ENCODE measurements around the gene SPR. TPM values are rescaled to one million over a fixed set of nuclear protein-coding genes. Genes with fewer than 3 reads are reported as not detected.
"Not testable (repeated sequence)": the region's sequence is repeated elsewhere in the genome, so short reads cannot be mapped to it uniquely, and the experiment has no call there.

Gene SPR
- total RNA-seq, 2 donors from 2014 or later: 6.6 to 9.3 TPM

DNA sequence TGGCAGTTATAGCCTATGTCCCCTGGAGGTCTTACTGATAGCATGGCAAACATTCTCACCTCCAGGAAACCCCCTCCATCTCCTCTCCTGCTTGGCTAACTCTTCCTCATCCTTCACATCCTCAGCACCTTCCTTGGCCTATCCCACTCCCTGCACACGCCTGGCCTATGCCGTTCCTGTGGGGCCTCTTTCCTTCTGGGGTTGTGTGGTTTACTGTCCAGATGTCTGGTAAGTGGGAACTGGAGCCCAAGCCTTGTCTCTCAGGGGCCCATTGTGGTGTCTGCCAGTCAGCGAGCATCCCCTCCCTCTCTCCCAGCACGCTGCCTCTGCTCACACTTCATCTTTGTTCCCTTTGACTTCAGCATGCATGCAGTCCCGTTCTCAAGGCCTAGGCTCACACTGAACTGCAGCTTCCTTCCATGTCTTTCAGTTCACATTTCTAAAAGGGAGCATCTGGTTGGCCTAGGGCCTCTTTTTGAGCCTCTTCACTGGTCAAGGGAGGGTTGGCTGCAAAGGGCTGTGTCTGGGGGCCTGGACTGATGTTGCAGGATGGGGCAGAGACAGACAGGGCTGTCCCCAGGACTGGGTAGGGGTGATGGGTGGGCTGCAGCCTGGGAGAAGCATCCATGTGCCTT lies 13.1 kb downstream of the SPR start:
- Mint-ChIP-seq H3K9me3 (no peaks in the 10 kb centered on the region), H3K36me3 (no peaks in the 10 kb centered on the region), H3K27ac (no peak overlapping the region)
- ATAC-seq: no peak
- no peak for DNase-seq (ENCODE audit: low spot score in 2 of 2)

DNA sequence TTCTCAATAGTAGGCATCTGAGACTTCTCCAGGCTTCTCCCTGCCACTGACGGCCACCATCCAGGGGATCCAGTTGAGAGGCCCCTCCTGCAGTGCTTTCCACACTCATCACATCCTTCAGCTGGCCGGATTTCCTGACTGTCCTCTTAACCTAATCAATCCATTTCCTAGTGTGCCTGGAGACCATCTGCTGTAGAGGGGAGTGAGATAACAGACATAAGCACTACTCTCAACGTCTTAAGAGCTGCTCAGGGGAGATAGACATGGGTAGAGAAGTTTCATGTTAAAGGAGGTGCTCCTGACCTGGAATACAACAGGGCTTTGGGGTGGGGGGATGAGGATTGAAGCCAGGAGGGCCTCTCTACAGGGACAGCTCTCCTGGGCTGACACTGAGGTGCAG lies 14.2 kb downstream of the SPR start:
- no peak for ATAC-seq
- Mint-ChIP-seq H3K27ac (no peak overlapping the region), H3K9me3 (no peaks in the 10 kb centered on the region), H3K36me3 (no peaks in the 10 kb centered on the region)
- DNase-seq (ENCODE audit: low spot score in 2 of 2): no peak

DNA sequence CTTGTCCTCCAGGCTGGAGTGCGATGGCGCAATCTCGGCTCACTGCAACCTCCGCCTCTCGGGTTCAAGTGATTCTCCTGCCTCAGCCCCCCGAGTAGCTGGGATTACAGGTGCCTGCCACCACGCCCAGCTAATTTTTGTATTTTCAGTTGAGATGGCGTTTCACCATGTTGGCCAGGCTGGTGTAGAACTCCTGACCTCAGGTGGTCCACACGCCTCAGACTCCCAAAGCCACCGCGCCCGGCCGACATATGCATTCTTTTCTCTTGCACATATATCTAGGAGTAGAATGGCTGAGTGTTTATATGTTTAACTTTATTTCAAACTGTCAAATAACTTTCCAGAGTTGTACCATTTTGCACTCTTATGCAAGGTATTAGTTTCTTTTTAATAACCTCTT lies 20.2 kb downstream of the SPR start:
- H3K36me3 Mint-ChIP-seq; H3K27ac Mint-ChIP-seq; H3K9me3 Mint-ChIP-seq; ATAC-seq; DNase-seq (ENCODE audit: low spot score in 2 of 2): not testable (repeated sequence)

- no peak overlapping the region for H3K27ac Mint-ChIP-seq
- DNase-seq (ENCODE audit: low spot score in 2 of 2) (no peak), ATAC-seq (no peak)
- no peaks in the 10 kb centered on the region for H3K9me3 Mint-ChIP-seq
- peaks cover 0 to 6% of the 10 kb centered on the region in 2 donors for H3K36me3 Mint-ChIP-seq
Measured at GRCh38 chr2:72908741-72909140, 21.5 kb downstream of the SPR start.

- ATAC-seq (no peak), DNase-seq (ENCODE audit: low spot score in 2 of 2) (no peak)
- Mint-ChIP-seq H3K27ac (no peak overlapping the region), H3K9me3 (no peaks in the 10 kb centered on the region), H3K36me3 (peaks cover 0 to 6% of the 10 kb centered on the region in 2 donors)
Measured at GRCh38 chr2:72911256-72911655, 24.0 kb downstream of the SPR start.

DNA sequence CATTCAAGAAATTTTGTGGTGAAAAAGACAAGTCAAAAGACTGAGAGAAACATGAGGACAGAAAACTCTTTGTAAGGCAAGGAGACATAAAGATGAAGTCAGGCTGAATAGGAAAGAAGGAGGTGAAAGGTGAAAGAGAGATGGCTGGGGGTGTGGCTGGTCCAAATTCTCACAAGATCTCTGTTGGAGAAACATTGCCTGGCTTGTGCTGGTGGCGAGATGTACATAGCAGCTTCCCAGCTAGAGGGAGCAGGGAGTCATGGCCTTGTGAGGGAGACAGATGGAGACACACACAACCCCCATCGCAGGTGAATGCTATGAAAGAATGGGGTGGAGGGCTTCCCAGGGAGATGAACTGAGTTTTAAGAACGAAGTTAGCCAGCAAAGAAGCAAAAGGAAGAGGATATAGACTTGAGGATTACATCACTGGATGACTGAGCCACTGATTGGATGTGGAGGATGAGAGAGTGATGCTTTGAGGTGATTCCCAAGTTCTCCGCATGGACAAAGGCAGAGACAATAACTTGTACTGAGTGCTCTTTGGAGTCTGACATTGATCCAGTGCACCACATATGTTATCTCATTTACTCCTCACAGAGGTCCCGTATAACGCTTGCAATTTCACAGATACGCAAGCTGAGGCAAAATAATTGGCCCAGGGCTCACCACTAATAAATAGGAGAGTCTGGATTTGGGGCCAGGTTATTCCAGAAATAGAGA lies 26.4 kb downstream of the SPR start:
- Mint-ChIP-seq H3K36me3 (peaks cover 0 to 6% of the 10 kb centered on the region in 2 donors), H3K9me3 (no peaks in the 10 kb centered on the region), H3K27ac (no peak overlapping the region)
- ATAC-seq: no peak
- DNase-seq (ENCODE audit: low spot score in 2 of 2): no peak

DNA sequence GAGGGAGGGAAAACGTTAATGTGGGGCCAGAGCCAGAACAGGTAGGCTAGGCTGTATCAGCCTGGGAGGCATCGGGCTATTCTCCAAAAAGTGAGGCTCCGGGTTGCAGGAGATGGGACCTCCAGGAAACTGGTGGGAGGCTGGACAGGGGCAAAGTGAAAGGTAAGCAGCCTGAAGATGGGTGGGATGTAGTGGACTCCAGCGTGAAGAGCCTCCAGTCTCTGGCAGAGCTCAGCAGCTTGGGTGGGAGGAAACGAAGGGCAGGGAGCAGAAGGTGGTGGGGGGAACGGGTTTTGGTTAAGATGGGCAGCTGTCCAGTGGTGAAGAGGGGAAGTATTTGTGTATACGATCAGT lies 27.0 kb downstream of the SPR start:
- Mint-ChIP-seq H3K27ac (no peak overlapping the region), H3K36me3 (peaks cover 0 to 6% of the 10 kb centered on the region in 2 donors), H3K9me3 (no peaks in the 10 kb centered on the region)
- ATAC-seq: no peak
- no peak for DNase-seq (ENCODE audit: low spot score in 2 of 2)

DNA sequence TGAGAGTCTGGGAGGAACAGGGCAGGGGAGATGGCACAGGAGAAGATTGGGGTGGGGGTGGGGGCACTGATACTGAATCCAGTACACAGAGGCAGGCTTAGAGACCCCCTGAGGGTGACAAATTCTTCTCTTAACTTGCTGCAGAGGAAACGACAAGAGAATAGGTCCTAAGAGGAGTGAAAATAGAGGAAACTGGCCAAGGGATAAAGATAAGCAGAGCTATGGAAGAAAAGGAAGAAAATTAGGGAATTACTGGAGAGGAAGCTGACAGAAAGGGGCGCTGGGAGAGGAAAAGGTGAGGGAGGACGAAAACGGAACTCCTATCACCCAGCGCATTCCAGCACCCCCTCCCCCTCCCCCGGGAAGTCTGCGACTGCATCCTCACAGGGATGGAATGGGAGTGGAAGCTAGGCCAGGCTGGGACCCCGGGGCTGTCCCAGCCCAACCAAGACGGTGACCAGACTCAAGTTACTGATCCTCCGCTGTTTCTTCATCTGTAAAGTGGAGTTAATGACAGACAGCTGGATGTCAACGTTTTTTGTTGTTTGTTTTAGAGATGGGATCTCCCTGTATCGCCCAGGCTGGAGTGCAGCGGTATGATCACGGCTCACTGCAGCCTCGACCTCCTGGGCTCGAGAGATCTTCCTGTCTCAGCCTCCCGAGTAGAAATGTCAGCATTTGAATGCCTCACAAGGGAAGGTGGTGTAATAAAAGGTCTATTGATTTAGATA lies 27.5 kb downstream of the SPR start:
- Mint-ChIP-seq H3K9me3 (no peaks in the 10 kb centered on the region), H3K27ac (no peak overlapping the region), H3K36me3 (peaks cover 0 to 6% of the 10 kb centered on the region in 2 donors)
- ATAC-seq (no peak), DNase-seq (ENCODE audit: low spot score in 2 of 2) (no peak)

- Mint-ChIP-seq H3K27ac (no peak overlapping the region), H3K36me3 (peaks cover 0 to 6% of the 10 kb centered on the region in 2 donors), H3K9me3 (no peaks in the 10 kb centered on the region)
- DNase-seq (ENCODE audit: low spot score in 2 of 2) (no peak), ATAC-seq (no peak)
Measured at GRCh38 chr2:72915320-72915906, 28.2 kb downstream of the SPR start.

DNA sequence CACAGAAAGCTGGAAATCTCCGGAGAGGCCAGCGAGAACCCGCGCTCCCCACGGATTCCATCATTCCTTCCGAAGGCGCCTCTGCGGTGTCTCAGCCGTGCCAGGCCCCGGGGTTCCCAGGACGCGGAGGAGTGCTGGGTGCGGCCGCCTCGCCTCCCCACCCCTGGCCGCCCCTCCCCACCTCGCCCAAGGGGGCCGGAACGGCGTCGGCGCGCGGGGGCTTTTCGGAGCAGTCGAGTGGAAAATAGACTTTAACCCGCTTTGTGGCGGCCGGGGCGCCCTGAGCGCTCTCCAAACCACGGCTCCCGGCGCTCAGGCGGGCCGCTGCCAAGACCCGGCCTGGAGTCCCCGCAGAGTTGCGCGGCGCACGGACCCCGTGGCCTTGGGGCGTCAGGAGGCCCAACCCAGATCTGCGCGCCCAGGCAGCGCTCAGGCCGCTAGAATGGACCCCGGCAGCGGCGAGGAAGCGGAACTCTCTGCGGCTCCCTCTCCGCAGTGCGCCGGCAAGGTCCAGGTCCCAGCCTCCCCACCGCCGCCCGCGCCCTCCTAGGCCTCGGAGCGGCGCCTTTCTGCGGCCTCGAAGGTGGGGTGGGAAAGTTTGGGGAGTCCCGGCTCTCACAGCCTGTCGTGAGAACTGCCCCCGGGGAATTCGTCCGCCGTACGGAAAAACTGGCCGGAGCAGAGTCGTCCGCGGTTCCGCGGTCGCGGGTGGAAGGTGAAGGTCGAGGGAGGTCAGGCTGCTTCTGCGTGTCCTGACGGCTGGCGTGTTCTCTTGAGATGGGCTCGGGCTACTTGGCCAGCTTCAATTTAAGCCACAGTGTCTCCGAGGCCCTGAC lies 28.9 kb downstream of the SPR start:
- no peak overlapping the region for H3K27ac Mint-ChIP-seq
- ATAC-seq: peak; percentile 38 to 68
- no peaks in the 10 kb centered on the region for H3K9me3 Mint-ChIP-seq
- DNase-seq (ENCODE audit: low spot score in 2 of 2): peak; percentile 52 to 62
- peaks cover 0 to 6% of the 10 kb centered on the region in 2 donors for H3K36me3 Mint-ChIP-seq

- no peak for ATAC-seq
- peak in 1 of 2 donors; percentile 47 for DNase-seq (ENCODE audit: low spot score in 2 of 2)
- Mint-ChIP-seq H3K9me3 (no peaks in the 10 kb centered on the region), H3K36me3 (peaks cover 0 to 6% of the 10 kb centered on the region in 2 donors), H3K27ac (no peak overlapping the region)
Measured at GRCh38 chr2:72916743-72917137, 29.5 kb downstream of the SPR start.

DNA sequence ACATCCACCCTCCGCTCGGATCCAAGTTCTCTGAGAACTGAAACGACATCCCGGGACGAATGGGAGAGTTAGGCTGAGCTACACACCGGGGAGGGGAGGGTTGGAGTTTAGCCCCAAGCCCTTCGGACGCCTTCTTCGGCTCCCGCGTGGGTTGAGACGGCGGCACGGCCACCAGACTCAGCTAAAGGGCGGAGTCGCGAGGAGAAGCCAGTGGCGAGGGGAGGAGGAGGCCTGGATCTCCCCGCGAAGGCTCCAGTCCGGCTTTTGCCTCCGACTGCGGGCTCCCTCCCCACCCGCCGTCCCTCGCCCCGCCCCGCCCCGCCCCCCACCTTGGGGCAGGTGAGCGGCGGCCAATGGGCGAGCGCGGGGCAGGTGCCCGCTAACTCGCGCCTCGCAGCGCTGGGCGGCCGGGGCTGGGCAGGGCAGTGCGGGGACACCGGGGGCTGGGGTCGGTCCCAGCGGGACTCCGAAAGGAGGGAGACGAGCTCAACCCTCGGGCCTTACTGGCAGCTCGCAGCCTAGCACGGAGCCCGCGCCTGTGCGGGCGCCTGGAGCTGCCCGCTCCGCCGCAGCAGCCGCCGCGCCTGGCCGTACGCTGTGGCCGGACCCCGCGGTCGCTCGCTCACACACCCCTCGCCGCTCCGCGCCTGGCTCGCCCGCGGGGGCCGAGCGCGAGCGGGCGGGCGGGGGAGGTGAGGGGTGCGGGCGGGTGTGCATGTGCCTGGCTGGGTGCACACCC lies 30.1 kb downstream of the SPR start, which contains the start of gene EMX1:
EMX1 (plus strand) TSS at position 382 of the 739 bp plus-strand sequence; CDS start at position 716, 334 bp downstream.
- H3K9me3 Mint-ChIP-seq: no peaks in the 10 kb centered on the region
- H3K36me3 Mint-ChIP-seq: peaks cover 0 to 6% of the 10 kb centered on the region in 2 donors
- peak; percentile 28 to 69 for ATAC-seq

DNA sequence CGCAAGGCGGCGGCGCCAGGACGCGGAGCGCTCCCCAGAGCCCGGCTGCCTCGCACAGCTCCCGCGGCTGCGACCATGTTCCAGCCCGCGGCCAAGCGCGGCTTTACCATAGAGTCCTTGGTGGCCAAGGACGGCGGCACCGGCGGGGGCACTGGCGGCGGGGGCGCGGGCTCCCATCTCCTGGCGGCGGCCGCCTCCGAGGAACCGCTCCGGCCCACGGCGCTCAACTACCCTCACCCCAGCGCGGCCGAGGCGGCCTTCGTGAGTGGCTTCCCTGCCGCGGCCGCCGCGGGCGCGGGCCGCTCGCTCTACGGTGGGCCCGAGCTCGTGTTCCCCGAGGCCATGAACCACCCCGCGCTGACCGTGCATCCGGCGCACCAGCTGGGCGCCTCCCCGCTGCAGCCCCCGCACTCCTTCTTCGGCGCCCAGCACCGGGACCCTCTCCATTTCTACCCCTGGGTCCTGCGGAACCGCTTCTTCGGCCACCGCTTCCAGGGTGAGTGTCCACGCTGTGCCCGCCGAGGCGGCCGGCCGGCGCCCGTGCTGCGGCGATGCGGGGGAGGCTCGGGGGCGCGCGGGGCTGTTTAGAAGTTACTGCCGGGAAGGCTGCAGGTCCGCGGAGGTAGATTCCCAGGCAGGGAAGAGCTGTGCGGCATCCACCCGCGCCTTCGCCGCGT lies 30.8 kb downstream of the SPR start:
- ATAC-seq (no peak), DNase-seq (ENCODE audit: low spot score in 2 of 2) (peak in 1 of 2 donors; percentile 44)
- Mint-ChIP-seq H3K36me3 (peaks cover 0 to 6% of the 10 kb centered on the region in 2 donors), H3K9me3 (no peaks in the 10 kb centered on the region), H3K27ac (no peak overlapping the region)

More for the DNA sequence above, 30.1 kb downstream of the SPR start, which contains the start of gene EMX1:
- DNase-seq (ENCODE audit: low spot score in 2 of 2): peak; percentile 52 to 55
- H3K27ac Mint-ChIP-seq: no peak within 1 kb of the TSS

GRCh38 chr2:72919414-72920317 lies 32.5 kb downstream of the SPR start:
- DNase-seq (ENCODE audit: low spot score in 2 of 2): no peak
- peak overlapping the region in 1 of 2 donors; percentile 29 for H3K27ac Mint-ChIP-seq
- no peaks in the 10 kb centered on the region for H3K36me3 Mint-ChIP-seq

More at GRCh38 chr2:72919414-72920317, 32.5 kb downstream of the SPR start:
- no peaks in the 10 kb centered on the region for H3K9me3 Mint-ChIP-seq
- no peak for ATAC-seq

Measured in activated naive CD4-positive, alpha-beta T cell treated with anti-CD3 and anti-CD28 coated beads, Interleukin-2, amount 50 U/mL, for 72 hours (primary cell).